H1 (cell line): ENCODE measurements around the gene SNAP29. TPM values are rescaled to one million over a fixed set of nuclear protein-coding genes. Genes with fewer than 3 reads are reported as not detected.

Experiments
- CTCF ChIA-PET: fragments of 300-600 bp; sonication (Branson Sonifier 250); formaldehyde crosslinking; loops from one replicate; lab custom pipeline; 2021; ENCODE audit not compliant: partially characterized antibody; lab: Charles Lee
- POLR2A ChIA-PET: fragments of 300-600 bp; sonication (Branson Sonifier 250); formaldehyde crosslinking; loops from one replicate; lab custom pipeline; 2021; ENCODE audit warnings: inconsistent platforms; ENCODE audit not compliant: partially characterized antibody; lab: Charles Lee
- DNase-seq, 2 experiments: peaks; one replicate each; pipeline versions ENCODE4 v3.0.0 to v3.0.0-alpha.2; 2010 to 2022; ENCODE audit warnings: low spot score in 2 of 2, low read depth in 1 of 2, mixed read lengths in 1 of 2
- FAIRE-seq: peaks from 2 replicates; lab custom pipeline; 2011; peaks lifted over from hg19 to GRCh38; lab: Jason Lieb, UNC
- H2AFZ ChIP-seq: 2 replicates; pipeline ENCODE4 v1.8.1; 2012; ENCODE audit warnings: low read length, inconsistent platforms
- H2AK5ac ChIP-seq: 2 replicates; pipeline ENCODE4 v1.6.1; 2013; ENCODE audit warnings: low read depth, low read length
- H2BK120ac ChIP-seq: replicated peaks from 2 replicates; pipeline ENCODE3; 2013; ENCODE audit warnings: low read depth, low read length, inconsistent platforms
- H2BK12ac ChIP-seq: 2 replicates; pipeline ENCODE4 v1.6.1; 2013; ENCODE audit warnings: low read depth, low read length
- H2BK15ac ChIP-seq: 2 replicates; pipeline ENCODE4 v1.6.1; 2013; ENCODE audit warnings: low read length
- H2BK20ac ChIP-seq: 2 replicates; pipeline ENCODE4 v1.6.1; 2013; ENCODE audit warnings: low read length
- H2BK5ac ChIP-seq: 2 replicates; pipeline ENCODE4 v1.6.1; 2013; ENCODE audit warnings: low read depth, low read length
- H3K14ac ChIP-seq: 2 replicates; pipeline ENCODE4 v1.6.1; 2013; ENCODE audit warnings: inconsistent platforms; ENCODE audit not compliant: insufficient read length
- H3K18ac ChIP-seq: 2 replicates; pipeline ENCODE4 v1.6.1; 2013; ENCODE audit warnings: low read length; ENCODE audit errors: extremely low read depth
- H3K23ac ChIP-seq: 2 replicates; pipeline ENCODE4 v1.6.1; 2013; ENCODE audit warnings: inconsistent platforms; ENCODE audit not compliant: insufficient read length
- H3K23me2 ChIP-seq: 2 replicates; pipeline ENCODE4 v1.6.1; 2013; ENCODE audit warnings: low read depth, low read length
- H3K27ac ChIP-seq: 2 replicates; pipeline ENCODE4 v1.6.1; 2011; ENCODE audit warnings: low read depth, low read length, inconsistent platforms
- H3K27me3 ChIP-seq, 4 experiments: replicated peaks in 1 of 4; 1 replicate in 1 of 4; 2 replicates in 3 of 4; pipeline versions ENCODE4 v1.6.1 to v1.8.1; 2011 to 2013; ENCODE audit warnings: low read length in 3 of 4, mild to moderate bottlenecking in 3 of 4, inconsistent platforms in 2 of 4, mixed read lengths in 2 of 4, moderate library complexity in 1 of 4; ENCODE audit not compliant: control insufficient read depth in 3 of 4, insufficient read depth in 3 of 4; ENCODE audit errors: extremely low read depth in 1 of 4
- H3K36me3 ChIP-seq, 4 experiments: 2 replicates each; pipeline versions ENCODE4 v1.6.1 to v1.8.1; 2011 to 2013; ENCODE audit warnings: mild to moderate bottlenecking in 4 of 4, low read length in 3 of 4, moderate library complexity in 2 of 4, control low read depth in 1 of 4, inconsistent platforms in 1 of 4; ENCODE audit not compliant: insufficient read depth in 4 of 4, control insufficient read depth in 2 of 4
- H3K4ac ChIP-seq: replicated peaks from 2 replicates; pipeline ENCODE3; 2013; ENCODE audit warnings: low read length, low read depth, mixed read lengths, inconsistent platforms; ENCODE audit not compliant: insufficient read length
- H3K4me1 ChIP-seq, 4 experiments: replicated peaks in 1 of 4; 1 replicate in 1 of 4; 2 replicates in 3 of 4; pipeline versions ENCODE4 v1.6.1 to v1.8.1; 2011 to 2013; ENCODE audit warnings: low read length in 3 of 4, inconsistent platforms in 2 of 4, mixed read lengths in 1 of 4; ENCODE audit not compliant: insufficient read depth in 4 of 4, control insufficient read depth in 3 of 4
- H3K4me2 ChIP-seq, 2 experiments: 2 replicates each; pipeline versions ENCODE4 v1.6.1 to v1.8.1; 2011 to 2013; ENCODE audit warnings: low read depth in 2 of 2, low read length in 2 of 2, control low read depth in 1 of 2, inconsistent platforms in 1 of 2, mild to moderate bottlenecking in 1 of 2; ENCODE audit not compliant: insufficient read depth in 1 of 2
- H3K4me3 ChIP-seq, 4 experiments: fragments of 200-600, 300-600 bp in 1 of 4; sonication (generic), shearing (Covaris generic), sonication (Bioruptor Twin) in 1 of 4; 2 replicates each; pipeline versions ENCODE4 v1.5.1 to v1.8.1; 2011 to 2016; ENCODE audit warnings: low read length in 4 of 4, low read depth in 3 of 4, control low read depth in 2 of 4, inconsistent platforms in 2 of 4, mild to moderate bottlenecking in 2 of 4, mixed read lengths in 1 of 4, moderate library complexity in 1 of 4; ENCODE audit not compliant: insufficient read depth in 2 of 4; ENCODE audit errors: extremely low read depth in 1 of 4
- H3K56ac ChIP-seq: replicated peaks from 2 replicates; pipeline ENCODE3; 2013; ENCODE audit warnings: low read depth, mild to moderate bottlenecking, mixed read lengths, low read length, inconsistent platforms; ENCODE audit not compliant: insufficient read length
- H3K79me1 ChIP-seq: 2 replicates; pipeline ENCODE4 v1.6.1; 2013; ENCODE audit warnings: low read depth, low read length, control low read depth
- H3K79me2 ChIP-seq, 2 experiments: 2 replicates each; pipeline versions ENCODE4 v1.6.1 to v1.8.1; 2012 to 2013; ENCODE audit warnings: low read length in 2 of 2, mild to moderate bottlenecking in 2 of 2, inconsistent platforms in 1 of 2; ENCODE audit not compliant: insufficient read depth in 2 of 2, control insufficient read depth in 1 of 2
- H3K9ac ChIP-seq, 4 experiments: replicated peaks in 1 of 4; 1 replicate in 1 of 4; 2 replicates in 3 of 4; pipeline versions ENCODE4 v1.6.1 to v1.8.1; 2011 to 2013; ENCODE audit warnings: low read depth in 3 of 4, low read length in 3 of 4, control low read depth in 2 of 4, mild to moderate bottlenecking in 2 of 4, moderate library complexity in 2 of 4, inconsistent platforms in 1 of 4; ENCODE audit errors: extremely low read depth in 1 of 4
- H3K9me3 ChIP-seq, 2 experiments: 2 replicates each; pipeline versions ENCODE4 v1.6.1 to v1.8.1; 2012 to 2013; ENCODE audit warnings: mild to moderate bottlenecking in 2 of 2, moderate library complexity in 2 of 2, control low read depth in 1 of 2, inconsistent platforms in 1 of 2, low read depth in 1 of 2, low read length in 1 of 2, mixed read lengths in 1 of 2; ENCODE audit not compliant: insufficient read depth in 2 of 2
- H4K20me1 ChIP-seq, 2 experiments: replicated peaks in 1 of 2; 2 replicates each; pipeline versions ENCODE3 to v1.8.1; 2011 to 2013; ENCODE audit warnings: inconsistent platforms in 2 of 2, low read length in 2 of 2, mild to moderate bottlenecking in 1 of 2; ENCODE audit not compliant: insufficient read depth in 2 of 2, control insufficient read depth in 1 of 2
- H4K5ac ChIP-seq: 2 replicates; pipeline ENCODE4 v1.6.1; 2013; ENCODE audit warnings: low read length, low read depth, mixed read lengths, inconsistent platforms; ENCODE audit not compliant: insufficient read length
- H4K8ac ChIP-seq: 2 replicates; pipeline ENCODE4 v1.8.0; 2013; ENCODE audit warnings: mild to moderate bottlenecking, moderate library complexity, low read length, inconsistent platforms; ENCODE audit not compliant: insufficient read depth; ENCODE audit errors: extremely low read depth
- H4K91ac ChIP-seq: replicated peaks from 2 replicates; pipeline ENCODE3; 2013; ENCODE audit warnings: low read length, mixed read lengths, inconsistent platforms; ENCODE audit not compliant: insufficient read length
- BRCA1 ChIP-seq: IDR thresholded peaks from 2 replicates; pipeline ENCODE4 v1.6.1; 2012; ENCODE audit warnings: low read depth, low read length, improper control_type of control experiment
- WGBS, 2 experiments: shearing (Covaris generic) in 1 of 2; methylation state at CpG; one replicate each; pipeline versions ENCODE4 v1.1.6 to v1.1.7; 2013 to 2015; ENCODE audit warnings: low lambda C conversion rate in 2 of 2, mixed read lengths in 2 of 2, inconsistent platforms in 1 of 2, low coverage in 1 of 2, missing lambda C conversion rate in 1 of 2; ENCODE audit not compliant: insufficient replicate concordance in 2 of 2, insufficient coverage in 1 of 2, insufficient read length in 1 of 2; ENCODE audit errors: extremely low coverage in 1 of 2, missing lambda C conversion rate in 1 of 2; 5-methylcytosine and 5-hydroxymethylcytosine counted together
- polyA plus RNA-seq, 7 experiments: library from polyadenylated mRNA; depleted of rRNA in 3 of 7; stranded (reverse) in 5 of 7; unstranded in 2 of 7; fragments of >200 nt in 5 of 7; fragments of 200-250 nt in 2 of 7; gene quantifications; 1 replicate in 5 of 7; 2 replicates in 1 of 7; 4 replicates in 1 of 7; pipeline versions ENCODE4 v1.2.1 to v1.2.3, GENCODE V29; 2011 to 2013; ENCODE audit warnings: missing spikeins in 2 of 7, mixed read lengths in 2 of 7
- total RNA-seq: library from RNA; stranded (reverse); fragmentation: NEBNext Ultra II Directional; extraction: Animal tissue kit (Norgen Biotek cat#: 25700); gene quantifications from 2 replicates; pipeline ENCODE4 v1.2.1, GENCODE V29; 2021
- TF ChIP-seq, protein P1 (sequence below): IDR thresholded peaks from 2 replicates; pipeline ENCODE4 v1.6.1; 2011; ENCODE audit warnings: low read length, improper control_type of control experiment

Gene SNAP29
- total and polyA plus RNA-seq, 2 of the 8 experiments (the other 6 are each of a cell fraction or from before 2014, with no cell fraction given): 11.8 to 15.0 TPM

DNA sequence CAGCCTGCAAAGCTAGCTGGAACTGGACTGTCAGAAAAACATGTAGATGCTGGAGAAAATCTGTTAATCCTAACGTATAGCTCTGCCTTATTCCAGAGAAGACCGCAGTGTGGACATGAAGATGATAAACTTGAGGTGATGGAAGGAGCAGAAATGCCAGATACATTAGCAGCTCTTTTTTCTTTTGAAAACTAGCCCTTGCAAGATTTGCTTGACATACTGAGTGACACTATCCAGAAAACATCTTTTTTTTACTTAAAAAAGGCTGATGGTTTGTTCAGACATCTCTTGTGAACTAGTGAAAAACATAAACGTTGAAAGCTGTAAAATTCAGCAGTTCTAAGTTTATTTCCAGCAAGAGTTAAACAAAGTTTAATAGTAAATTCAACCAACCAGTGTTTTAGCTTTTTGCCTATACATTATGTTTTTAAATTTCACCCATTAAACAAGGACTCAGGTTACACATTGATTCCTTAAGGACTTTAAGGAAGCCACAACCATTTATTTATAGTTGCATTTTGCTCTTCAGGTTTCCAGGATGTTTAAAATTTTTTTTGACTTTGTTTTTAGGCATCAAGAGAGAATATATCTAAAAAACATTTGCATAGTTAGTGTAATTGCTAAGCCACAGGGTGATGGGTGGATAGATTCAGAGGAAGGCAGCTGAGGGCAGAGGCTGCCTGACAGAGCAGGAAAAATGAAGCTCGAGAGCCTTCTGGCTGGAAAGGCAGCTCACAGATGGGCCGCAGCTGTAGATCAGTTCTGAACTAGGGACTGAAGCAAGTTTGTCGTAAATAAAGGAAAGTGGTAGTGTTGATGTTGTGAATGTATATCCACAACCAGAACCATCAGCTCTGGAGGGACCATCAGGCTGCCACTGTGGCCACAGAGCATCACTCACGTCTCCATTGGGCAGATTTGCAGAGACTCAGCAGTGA is 9.5 kb downstream of the SNAP29 start:
- FAIRE-seq: no peak
- Histone ChIP-seq H3K79me1 (no peaks in the 10 kb centered on the region; the same call in none of the 2 replicates), H4K8ac (no peak overlapping the region), H3K9me3 (no peaks in the 10 kb centered on the region), H3K4ac (no peak overlapping the region), H3K4me1 (no peaks in the 10 kb centered on the region; a peak in 1 of 7 replicates), H3K27ac (no peak overlapping the region), H3K79me2 (no peaks in the 10 kb centered on the region), H3K23ac (no peak overlapping the region), H2BK12ac (no peak overlapping the region), H4K20me1 (peaks cover 1 to 6% of the 10 kb centered on the region in 2 experiments), H2AFZ (no peak overlapping the region), H3K4me2 (no peak overlapping the region), H2BK15ac (no peak overlapping the region), H2BK20ac (no peak overlapping the region), H3K18ac (no peak overlapping the region), H3K14ac (no peak overlapping the region), H4K91ac (no peak overlapping the region), H2AK5ac (no peak overlapping the region), H3K9ac (no peak overlapping the region), H3K23me2 (no peaks in the 10 kb centered on the region), H4K5ac (no peak overlapping the region), H3K56ac (no peak overlapping the region), H2BK120ac (no peak overlapping the region), H2BK5ac (no peak overlapping the region), H3K4me3 (no peak overlapping the region), H3K36me3 (no peaks in the 10 kb centered on the region; a peak in 1 of 8 replicates), H3K27me3 (no peaks in the 10 kb centered on the region)
- ChIA-PET CTCF (interaction anchor here (0.6 to 3.6 kb wide), 7 partner anchors 9 to 304 kb away, joined by 3 to 18 read pairs (median 4); no protein-coding TSS in a partner anchor), POLR2A (no interaction called here)
- no peak for TF ChIP-seq BRCA1
- TF ChIP-seq, protein P1, sequence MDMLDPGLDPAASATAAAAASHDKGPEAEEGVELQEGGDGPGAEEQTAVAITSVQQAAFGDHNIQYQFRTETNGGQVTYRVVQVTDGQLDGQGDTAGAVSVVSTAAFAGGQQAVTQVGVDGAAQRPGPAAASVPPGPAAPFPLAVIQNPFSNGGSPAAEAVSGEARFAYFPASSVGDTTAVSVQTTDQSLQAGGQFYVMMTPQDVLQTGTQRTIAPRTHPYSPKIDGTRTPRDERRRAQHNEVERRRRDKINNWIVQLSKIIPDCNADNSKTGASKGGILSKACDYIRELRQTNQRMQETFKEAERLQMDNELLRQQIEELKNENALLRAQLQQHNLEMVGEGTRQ: no peak
- no peak for DNase-seq
- 82% methylated on average over 7 of the region's 7 CpGs; no CpG with 5 or more reads in 1 of the 2 experiments for WGBS, 2 experiments
